ENCODE results near the gene DHRS13. TPM values are rescaled to one million over a fixed set of nuclear protein-coding genes. Genes with fewer than 3 reads are reported as not detected.
"Not testable (repeated sequence)": the region's sequence is repeated elsewhere in the genome, so short reads cannot be mapped to it uniquely, and the experiment has no call there.

DHRS13 gene
- polyA plus RNA-seq, 6 donors from 2014 or later, result 9.4 to 17.3 (median 11.5) TPM

- ATAC-seq (ENCODE audit: low read depth in 2 of 2) (no peak), DNase-seq (no peak)
- Mint-ChIP-seq H3K27me3 (no peaks in the 10 kb centered on the region), H3K4me1 (peaks cover 36 to 82% (median 65%) of the 10 kb centered on the region in 3 donors), H3K27ac (peak overlapping the region; percentile 26 to 83 (median 42)), H3K4me3 (peak overlapping the region; percentile 6 to 76 (median 52)), H3K9me3 (no peaks in the 10 kb centered on the region), H3K36me3 (no peaks in the 10 kb centered on the region)
These were observed 42.2 kb upstream of the DHRS13 start for GRCh38 chr17:28944862-28945741.

- Mint-ChIP-seq H3K4me3 (peak overlapping the region in 3 of 8 donors; percentile 9 to 76 (median 46)), H3K27me3 (no peaks in the 10 kb centered on the region), H3K27ac (peak overlapping the region in 1 of 6 donors; percentile 77), H3K36me3 (no peaks in the 10 kb centered on the region), H3K4me1 (peaks cover 41 to 88% (median 72%) of the 10 kb centered on the region in 3 donors), H3K9me3 (no peaks in the 10 kb centered on the region)
- ATAC-seq (ENCODE audit: low read depth in 2 of 2) (no peak), DNase-seq (no peak)
These were observed 41.5 kb upstream of the DHRS13 start for GRCh38 chr17:28944343-28944742.

GRCh38 chr17:28942925-28943324 is 40.0 kb upstream of the DHRS13 start:
- Mint-ChIP-seq H3K36me3 (no peaks in the 10 kb centered on the region), H3K27ac (peak overlapping the region in 1 of 6 donors; percentile 26), H3K4me1 (peaks cover 49 to 85% (median 72%) of the 10 kb centered on the region in 3 donors), H3K27me3 (no peaks in the 10 kb centered on the region), H3K9me3 (no peaks in the 10 kb centered on the region), H3K4me3 (no peak overlapping the region)
- ATAC-seq (ENCODE audit: low read depth in 2 of 2), result no peak
- DNase-seq, result no peak

GRCh38 chr17:28941251-28941650 is 38.4 kb upstream of the DHRS13 start:
- H3K9me3 Mint-ChIP-seq, result no peaks in the 10 kb centered on the region
- peak overlapping the region in 2 of 6 donors; percentile 28 to 47 for H3K27ac Mint-ChIP-seq
- no peaks in the 10 kb centered on the region for H3K36me3 Mint-ChIP-seq
- H3K27me3 Mint-ChIP-seq, result no peaks in the 10 kb centered on the region
- H3K4me3 Mint-ChIP-seq, result no peak overlapping the region
- ATAC-seq (ENCODE audit: low read depth in 2 of 2) (no peak), DNase-seq (no peak)
- H3K4me1 Mint-ChIP-seq, result peaks cover 50 to 84% (median 76%) of the 10 kb centered on the region in 3 donors

- peaks cover 50 to 84% (median 76%) of the 10 kb centered on the region in 3 donors for H3K4me1 Mint-ChIP-seq
- H3K9me3 Mint-ChIP-seq, result no peaks in the 10 kb centered on the region
- H3K36me3 Mint-ChIP-seq, result no peaks in the 10 kb centered on the region
- H3K27ac Mint-ChIP-seq, result peak overlapping the region in 1 of 6 donors; percentile 33
- DNase-seq (no peak), ATAC-seq (ENCODE audit: low read depth in 2 of 2) (no peak)
- no peaks in the 10 kb centered on the region for H3K27me3 Mint-ChIP-seq
- peak overlapping the region in 2 of 8 donors; percentile 21 to 47 for H3K4me3 Mint-ChIP-seq
These were observed 37.8 kb upstream of the DHRS13 start for GRCh38 chr17:28940675-28941074.

- H3K36me3 Mint-ChIP-seq, result no peaks in the 10 kb centered on the region
- H3K27ac Mint-ChIP-seq, result peak overlapping the region in 1 of 6 donors; percentile 26
- ATAC-seq (ENCODE audit: low read depth in 2 of 2) (no peak), DNase-seq (no peak)
- H3K4me1 Mint-ChIP-seq, result peaks cover 45 to 84% (median 74%) of the 10 kb centered on the region in 3 donors
- peak overlapping the region in 1 of 8 donors; percentile 20 for H3K4me3 Mint-ChIP-seq
- no peaks in the 10 kb centered on the region for H3K9me3 Mint-ChIP-seq
- H3K27me3 Mint-ChIP-seq, result no peaks in the 10 kb centered on the region
These were observed 37.3 kb upstream of the DHRS13 start for GRCh38 chr17:28940142-28940541.

- no peak for DNase-seq
These were observed 35.7 kb upstream of the DHRS13 start for GRCh38 chr17:28938552-28938951.

GRCh38 chr17:28937044-28937729 is 34.3 kb upstream of the DHRS13 start:
- Mint-ChIP-seq H3K27ac (peak overlapping the region in 4 of 6 donors; percentile 39 to 95 (median 73)), H3K36me3 (no peaks in the 10 kb centered on the region), H3K4me3 (no peak overlapping the region), H3K27me3 (no peaks in the 10 kb centered on the region), H3K9me3 (no peaks in the 10 kb centered on the region), H3K4me1 (peaks cover 50 to 77% (median 63%) of the 10 kb centered on the region in 3 donors)
- ATAC-seq (ENCODE audit: low read depth in 2 of 2), result no peak
- DNase-seq, result no peak

More at GRCh38 chr17:28938552-28938951, 35.7 kb upstream of the DHRS13 start:
- peak overlapping the region in 1 of 8 donors; percentile 62 for H3K4me3 Mint-ChIP-seq
- H3K36me3 Mint-ChIP-seq, result no peaks in the 10 kb centered on the region
- no peak for ATAC-seq (ENCODE audit: low read depth in 2 of 2)
- H3K27ac Mint-ChIP-seq, result peak overlapping the region in 3 of 6 donors; percentile 7 to 47 (median 29)
- no peaks in the 10 kb centered on the region for H3K9me3 Mint-ChIP-seq
- no peaks in the 10 kb centered on the region for H3K27me3 Mint-ChIP-seq
- H3K4me1 Mint-ChIP-seq, result peaks cover 48 to 76% (median 70%) of the 10 kb centered on the region in 3 donors

GRCh38 chr17:28935744-28936460 is 33.0 kb upstream of the DHRS13 start:
- DNase-seq (no peak), ATAC-seq (ENCODE audit: low read depth in 2 of 2) (no peak)
- peak overlapping the region in 4 of 6 donors; percentile 19 to 97 (median 52) for H3K27ac Mint-ChIP-seq
- no peaks in the 10 kb centered on the region for H3K9me3 Mint-ChIP-seq
- no peaks in the 10 kb centered on the region for H3K27me3 Mint-ChIP-seq
- H3K4me1 Mint-ChIP-seq, result peaks cover 42 to 71% (median 52%) of the 10 kb centered on the region in 3 donors
- no peaks in the 10 kb centered on the region for H3K36me3 Mint-ChIP-seq
- no peak overlapping the region for H3K4me3 Mint-ChIP-seq

- ATAC-seq (ENCODE audit: low read depth in 2 of 2); H3K27me3 Mint-ChIP-seq; H3K4me3 Mint-ChIP-seq; DNase-seq; H3K36me3 Mint-ChIP-seq; H3K9me3 Mint-ChIP-seq: not testable (repeated sequence)
- H3K27ac Mint-ChIP-seq, result peak overlapping the region in 2 of 6 donors; percentile 34 to 70
- peaks cover 40 to 66% (median 47%) of the 10 kb centered on the region in 3 donors for H3K4me1 Mint-ChIP-seq
These were observed 31.6 kb upstream of the DHRS13 start for GRCh38 chr17:28934508-28934907.

- peak overlapping the region in 3 of 6 donors; percentile 56 to 87 (median 67) for H3K27ac Mint-ChIP-seq
- no peaks in the 10 kb centered on the region for H3K36me3 Mint-ChIP-seq
- ATAC-seq (ENCODE audit: low read depth in 2 of 2), result no peak
- peaks cover 42 to 66% (median 44%) of the 10 kb centered on the region in 3 donors for H3K4me1 Mint-ChIP-seq
- H3K4me3 Mint-ChIP-seq, result peak overlapping the region in 1 of 8 donors; percentile 39
- no peaks in the 10 kb centered on the region for H3K27me3 Mint-ChIP-seq
- no peaks in the 10 kb centered on the region for H3K9me3 Mint-ChIP-seq
- DNase-seq, result no peak
These were observed 26.9 kb upstream of the DHRS13 start for GRCh38 chr17:28929787-28930186.

GRCh38 chr17:28928061-28928460 is 25.2 kb upstream of the DHRS13 start:
- H3K36me3 Mint-ChIP-seq, result peaks cover 0 to 12% of the 10 kb centered on the region in 2 donors
- no peaks in the 10 kb centered on the region for H3K27me3 Mint-ChIP-seq
- H3K4me1 Mint-ChIP-seq, result peaks cover 34 to 62% (median 35%) of the 10 kb centered on the region in 3 donors
- H3K4me3 Mint-ChIP-seq, result no peak overlapping the region
- DNase-seq (no peak), ATAC-seq (ENCODE audit: low read depth in 2 of 2) (no peak)
- H3K9me3 Mint-ChIP-seq, result no peaks in the 10 kb centered on the region
- H3K27ac Mint-ChIP-seq, result peak overlapping the region in 3 of 6 donors; percentile 13 to 78 (median 54)

- H3K36me3 Mint-ChIP-seq, result peaks cover 1 to 12% of the 10 kb centered on the region in 2 donors
- ATAC-seq (ENCODE audit: low read depth in 2 of 2) (no peak), DNase-seq (no peak)
- H3K4me1 Mint-ChIP-seq, result peaks cover 34 to 58% (median 35%) of the 10 kb centered on the region in 3 donors
- H3K9me3 Mint-ChIP-seq, result no peaks in the 10 kb centered on the region
- peak overlapping the region; percentile 76 to 94 (median 90) for H3K27ac Mint-ChIP-seq
- H3K4me3 Mint-ChIP-seq, result peak overlapping the region in 2 of 8 donors; percentile 57 to 61
- no peaks in the 10 kb centered on the region for H3K27me3 Mint-ChIP-seq
These were observed 23.9 kb upstream of the DHRS13 start for GRCh38 chr17:28926786-28927185.
